ENCODE measurements around the gene CROCC2. TPM values are rescaled to one million over a fixed set of nuclear protein-coding genes. Genes with fewer than 3 reads are reported as not detected.

The CROCC2 gene
- total RNA-seq, 1 donor from 2014 or later: not detected

DNA sequence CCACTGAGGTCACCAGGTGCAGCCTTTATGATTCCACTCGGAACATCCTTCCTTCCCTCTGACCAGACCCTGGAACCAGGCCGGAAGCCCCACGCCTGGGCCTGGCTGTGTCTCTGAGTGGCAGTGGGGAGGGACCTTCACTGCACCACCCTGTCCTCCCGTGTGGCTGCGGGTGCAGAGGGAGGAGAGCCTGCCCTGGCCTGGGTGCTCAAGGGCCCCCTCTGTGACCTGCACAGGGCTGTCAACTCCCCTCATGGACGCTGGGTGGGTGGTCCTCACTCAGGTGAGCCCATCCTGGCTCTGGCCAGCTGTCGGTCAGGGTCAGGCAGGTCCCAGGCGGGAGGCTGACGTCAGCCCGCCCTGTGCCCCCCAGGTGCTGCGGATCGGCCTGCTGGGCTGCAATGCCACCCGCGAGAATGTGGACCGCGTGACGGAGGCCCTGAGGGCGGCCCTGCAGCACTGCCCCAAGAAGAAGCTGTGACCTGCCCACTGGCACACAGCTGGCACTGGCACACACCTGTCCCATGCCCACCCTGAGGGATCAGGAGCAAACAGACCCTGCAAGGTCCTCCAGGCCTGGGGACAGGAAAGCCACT lies 27.7 kb upstream of the CROCC2 start:
- Mint-ChIP-seq H3K36me3 (ENCODE audit: low read depth) (no peaks in the 10 kb centered on the region), H3K4me1 (no peaks in the 10 kb centered on the region), H3K27ac (ENCODE audit: unreplicated experiment) (no peak overlapping the region), H3K9me3 (no peaks in the 10 kb centered on the region), H3K4me3 (no peak overlapping the region), H3K27me3 (ENCODE audit: low read depth) (peaks cover 5% of the 10 kb centered on the region)
- TF ChIP-seq, protein P1, sequence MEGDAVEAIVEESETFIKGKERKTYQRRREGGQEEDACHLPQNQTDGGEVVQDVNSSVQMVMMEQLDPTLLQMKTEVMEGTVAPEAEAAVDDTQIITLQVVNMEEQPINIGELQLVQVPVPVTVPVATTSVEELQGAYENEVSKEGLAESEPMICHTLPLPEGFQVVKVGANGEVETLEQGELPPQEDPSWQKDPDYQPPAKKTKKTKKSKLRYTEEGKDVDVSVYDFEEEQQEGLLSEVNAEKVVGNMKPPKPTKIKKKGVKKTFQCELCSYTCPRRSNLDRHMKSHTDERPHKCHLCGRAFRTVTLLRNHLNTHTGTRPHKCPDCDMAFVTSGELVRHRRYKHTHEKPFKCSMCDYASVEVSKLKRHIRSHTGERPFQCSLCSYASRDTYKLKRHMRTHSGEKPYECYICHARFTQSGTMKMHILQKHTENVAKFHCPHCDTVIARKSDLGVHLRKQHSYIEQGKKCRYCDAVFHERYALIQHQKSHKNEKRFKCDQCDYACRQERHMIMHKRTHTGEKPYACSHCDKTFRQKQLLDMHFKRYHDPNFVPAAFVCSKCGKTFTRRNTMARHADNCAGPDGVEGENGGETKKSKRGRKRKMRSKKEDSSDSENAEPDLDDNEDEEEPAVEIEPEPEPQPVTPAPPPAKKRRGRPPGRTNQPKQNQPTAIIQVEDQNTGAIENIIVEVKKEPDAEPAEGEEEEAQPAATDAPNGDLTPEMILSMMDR (conservative IDR thresholded peaks at IDR 0.05): no peak
- DNase-seq (ENCODE audit: low read depth, low spot score): no peak

DNA sequence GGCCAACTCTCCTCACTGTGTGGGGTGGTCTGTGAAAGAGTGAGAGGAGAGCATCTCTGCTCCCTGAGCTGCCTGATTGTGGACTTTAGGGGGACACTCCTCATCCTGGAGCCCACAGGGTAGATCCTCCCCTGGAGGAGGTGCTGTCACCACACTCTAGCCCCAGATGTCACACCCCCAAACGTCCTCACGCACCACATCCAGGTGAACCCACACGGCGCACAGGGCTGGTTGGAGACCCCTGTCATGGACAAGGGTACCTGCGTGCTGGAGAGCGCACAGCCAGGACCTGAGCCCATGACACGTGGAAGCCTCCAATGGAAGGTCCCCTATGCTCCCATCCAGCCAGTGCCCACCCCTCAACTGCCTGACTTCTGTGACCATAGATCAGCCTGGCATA lies 27.0 kb upstream of the CROCC2 start:
- H3K36me3 Mint-ChIP-seq (ENCODE audit: low read depth): no peaks in the 10 kb centered on the region
- H3K4me3 Mint-ChIP-seq: no peak overlapping the region
- peaks cover 5% of the 10 kb centered on the region for H3K27me3 Mint-ChIP-seq (ENCODE audit: low read depth)
- no peaks in the 10 kb centered on the region for H3K9me3 Mint-ChIP-seq
- TF ChIP-seq, protein P1 (conservative IDR thresholded peaks at IDR 0.05): no peak
- H3K27ac Mint-ChIP-seq (ENCODE audit: unreplicated experiment): no peak overlapping the region
- DNase-seq (ENCODE audit: low read depth, low spot score): no peak
- no peaks in the 10 kb centered on the region for H3K4me1 Mint-ChIP-seq

DNA sequence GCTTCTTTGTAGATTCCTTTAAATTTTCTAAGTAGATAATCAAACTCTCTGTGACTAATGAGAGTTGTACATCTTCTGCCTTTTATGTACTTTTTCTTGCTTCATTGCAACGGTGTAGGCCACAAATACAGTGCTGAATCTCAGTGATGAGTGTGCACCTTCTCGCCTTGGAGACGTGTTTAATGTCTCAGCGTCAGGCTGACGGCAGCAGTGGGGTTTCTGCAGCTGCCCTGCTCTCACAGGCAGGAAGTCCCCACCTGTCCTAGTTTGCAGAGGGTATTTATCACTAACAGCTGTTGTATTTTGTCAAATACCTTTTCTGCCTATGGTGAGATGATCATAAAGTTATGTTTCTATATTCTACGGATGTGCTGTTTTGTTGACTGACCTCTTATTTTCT lies 24.2 kb upstream of the CROCC2 start:
- Mint-ChIP-seq H3K27ac (ENCODE audit: unreplicated experiment) (no peak overlapping the region), H3K27me3 (ENCODE audit: low read depth) (peaks cover 5% of the 10 kb centered on the region), H3K36me3 (ENCODE audit: low read depth) (no peaks in the 10 kb centered on the region), H3K9me3 (no peaks in the 10 kb centered on the region), H3K4me1 (no peaks in the 10 kb centered on the region), H3K4me3 (no peak overlapping the region)
- TF ChIP-seq, protein P1 (conservative IDR thresholded peaks at IDR 0.05): no peak
- no peak for DNase-seq (ENCODE audit: low read depth, low spot score)

DNA sequence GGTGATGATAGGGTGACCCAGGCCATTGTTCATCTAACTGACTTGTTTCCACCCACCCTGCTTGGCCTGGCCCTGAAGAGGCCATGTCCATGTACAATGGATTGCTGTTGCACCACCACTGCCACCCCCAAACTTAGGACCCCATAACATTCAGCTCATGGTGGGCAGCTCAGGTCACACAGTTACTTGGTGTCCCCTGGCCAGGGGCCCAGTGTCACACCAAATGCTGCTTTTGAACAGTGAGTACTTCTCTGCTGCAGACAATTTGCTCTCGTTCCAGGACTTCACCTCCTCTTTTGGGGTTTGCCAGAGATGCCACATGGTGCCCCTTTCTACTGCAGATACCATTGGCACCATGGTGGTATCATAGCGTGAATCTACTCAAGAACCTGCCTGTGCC lies 21.9 kb upstream of the CROCC2 start:
- no peak for DNase-seq (ENCODE audit: low read depth, low spot score)
- Mint-ChIP-seq H3K27me3 (ENCODE audit: low read depth) (peaks cover 5% of the 10 kb centered on the region), H3K36me3 (ENCODE audit: low read depth) (no peaks in the 10 kb centered on the region), H3K4me3 (no peak overlapping the region), H3K4me1 (no peaks in the 10 kb centered on the region), H3K9me3 (no peaks in the 10 kb centered on the region), H3K27ac (ENCODE audit: unreplicated experiment) (no peak overlapping the region)
- TF ChIP-seq, protein P1 (conservative IDR thresholded peaks at IDR 0.05): no peak

DNA sequence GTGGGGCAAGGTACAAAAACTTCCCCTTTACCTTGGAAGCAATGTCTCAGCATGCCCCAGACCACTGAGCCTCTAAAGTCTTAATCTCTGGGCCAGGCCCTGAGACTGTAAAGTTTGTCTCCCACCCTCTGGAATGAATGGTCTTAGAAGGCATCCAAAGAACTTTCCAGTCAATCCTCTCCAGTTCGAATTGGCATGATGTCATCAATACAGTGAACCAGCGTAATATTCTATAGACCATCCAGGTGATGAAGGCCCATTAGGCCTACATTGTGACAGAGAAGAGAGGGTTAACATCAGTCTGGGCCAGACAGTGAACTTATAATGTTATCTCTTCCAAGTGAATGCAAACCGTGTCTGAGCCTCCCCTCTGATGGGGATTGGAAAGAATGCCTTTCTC lies 21.4 kb upstream of the CROCC2 start:
- H3K4me3 Mint-ChIP-seq: no peak overlapping the region
- H3K27ac Mint-ChIP-seq (ENCODE audit: unreplicated experiment): no peak overlapping the region
- no peaks in the 10 kb centered on the region for H3K36me3 Mint-ChIP-seq (ENCODE audit: low read depth)
- TF ChIP-seq, protein P1 (conservative IDR thresholded peaks at IDR 0.05): no peak
- H3K9me3 Mint-ChIP-seq: no peaks in the 10 kb centered on the region
- peaks cover 5% of the 10 kb centered on the region for H3K27me3 Mint-ChIP-seq (ENCODE audit: low read depth)
- no peak for DNase-seq (ENCODE audit: low read depth, low spot score)
- no peaks in the 10 kb centered on the region for H3K4me1 Mint-ChIP-seq

Measured in neural crest cell (in vitro differentiated cells).